HG03196 (cell line): Measurements from ENCODE around the gene THTPA.

Source experiments
- ATAC-seq: cut with Tn5 transposase; IDR thresholded peaks from one replicate; pipeline ENCODE4 v1.9.1; 2021; ENCODE audit not compliant: unreplicated experiment

The THTPA gene

GRCh38 chr14:23566778-23567185 lies 10.7 kb downstream of the THTPA start:
- ATAC-seq, result no peak

GRCh38 chr14:23567186-23568020 lies 11.3 kb downstream of the THTPA start, which contains the start of gene AP1G2:
Gene AP1G2, minus strand, starts transcription at chr14:23567791. Its CDS starts 477 bp downstream, at chr14:23567314.
- ATAC-seq, result peak; percentile 81

GRCh38 chr14:23568021-23568599 lies 12.0 kb downstream of the THTPA start:
- no peak for ATAC-seq

- ATAC-seq, result no peak
These were observed 12.7 kb downstream of the THTPA start for GRCh38 chr14:23568600-23569331.

GRCh38 chr14:23569443-23570151 lies 13.5 kb downstream of the THTPA start:
- ATAC-seq, result no peak

GRCh38 chr14:23570806-23571483 lies 14.9 kb downstream of the THTPA start:
- no peak for ATAC-seq

- no peak for ATAC-seq
These were observed 15.8 kb downstream of the THTPA start for GRCh38 chr14:23571701-23572523.

GRCh38 chr14:23572524-23572828 lies 16.4 kb downstream of the THTPA start:
- ATAC-seq, result no peak

- no peak for ATAC-seq
These were observed 16.8 kb downstream of the THTPA start for GRCh38 chr14:23572836-23573235.

- ATAC-seq, result no peak
These were observed 17.4 kb downstream of the THTPA start for GRCh38 chr14:23573384-23574015.

GRCh38 chr14:23577004-23577681 lies 21.1 kb downstream of the THTPA start:
- no peak for ATAC-seq

- ATAC-seq, result no peak
These were observed 21.8 kb downstream of the THTPA start for GRCh38 chr14:23577710-23578392.

- no peak for ATAC-seq
These were observed 22.7 kb downstream of the THTPA start, which contains the start of gene JPH4 for GRCh38 chr14:23578560-23579310. Gene JPH4, minus strand, starts transcription at chr14:23578790. Its CDS starts 1,337 bp downstream, at chr14:23577453.

GRCh38 chr14:23579311-23579630 lies 23.2 kb downstream of the THTPA start:
- no peak for ATAC-seq

- no peak for ATAC-seq
These were observed 23.7 kb downstream of the THTPA start for GRCh38 chr14:23579739-23580138.

GRCh38 chr14:23580152-23580926 lies 24.3 kb downstream of the THTPA start:
- no peak for ATAC-seq

- ATAC-seq, result no peak
These were observed 24.8 kb downstream of the THTPA start for GRCh38 chr14:23580948-23581281.
